Omental fat pad (tissue), 4 donors: ENCODE measurements around the gene PELI3. TPM values are rescaled to one million over a fixed set of nuclear protein-coding genes. Genes with fewer than 3 reads are reported as not detected.
A peak's percentile ranks its signal among the peaks of the same experiment; 100 is the strongest.
"Not testable (repeated sequence)": the region's sequence is repeated elsewhere in the genome, so short reads cannot be mapped to it uniquely, and the experiment has no call there.

Source experiments
- ATAC-seq: fragments of 150-250 bp; one replicate; pipeline ENCODE4 v1.9.1; 2016; ENCODE audit warnings: mild to moderate bottlenecking, moderate library complexity; ENCODE audit not compliant: low FRiP score
- DNase-seq: peaks from one replicate; pipeline ENCODE4 v3.0.0-alpha.2; 2019; ENCODE audit warnings: low spot score
- total RNA-seq, 4 donors: library from RNA; depleted of rRNA; stranded (reverse); fragments of >200 nt; gene quantifications; one replicate each; pipeline ENCODE4 v1.1.0, GENCODE V29; 2016
- TF ChIP-seq, protein P1 (sequence below), 3 donors: fragments of 450-650 bp; IDR thresholded peaks; one replicate each; pipeline ENCODE4 v1.5.1; 2016 to 2017; ENCODE audit warnings: antibody characterized with exemption in 3 of 3, mild to moderate bottlenecking in 3 of 3, moderate library complexity in 2 of 3

The PELI3 gene
- total RNA-seq, 4 donors from 2014 or later, result 9.2 to 16.3 (median 12.5) TPM

DNA sequence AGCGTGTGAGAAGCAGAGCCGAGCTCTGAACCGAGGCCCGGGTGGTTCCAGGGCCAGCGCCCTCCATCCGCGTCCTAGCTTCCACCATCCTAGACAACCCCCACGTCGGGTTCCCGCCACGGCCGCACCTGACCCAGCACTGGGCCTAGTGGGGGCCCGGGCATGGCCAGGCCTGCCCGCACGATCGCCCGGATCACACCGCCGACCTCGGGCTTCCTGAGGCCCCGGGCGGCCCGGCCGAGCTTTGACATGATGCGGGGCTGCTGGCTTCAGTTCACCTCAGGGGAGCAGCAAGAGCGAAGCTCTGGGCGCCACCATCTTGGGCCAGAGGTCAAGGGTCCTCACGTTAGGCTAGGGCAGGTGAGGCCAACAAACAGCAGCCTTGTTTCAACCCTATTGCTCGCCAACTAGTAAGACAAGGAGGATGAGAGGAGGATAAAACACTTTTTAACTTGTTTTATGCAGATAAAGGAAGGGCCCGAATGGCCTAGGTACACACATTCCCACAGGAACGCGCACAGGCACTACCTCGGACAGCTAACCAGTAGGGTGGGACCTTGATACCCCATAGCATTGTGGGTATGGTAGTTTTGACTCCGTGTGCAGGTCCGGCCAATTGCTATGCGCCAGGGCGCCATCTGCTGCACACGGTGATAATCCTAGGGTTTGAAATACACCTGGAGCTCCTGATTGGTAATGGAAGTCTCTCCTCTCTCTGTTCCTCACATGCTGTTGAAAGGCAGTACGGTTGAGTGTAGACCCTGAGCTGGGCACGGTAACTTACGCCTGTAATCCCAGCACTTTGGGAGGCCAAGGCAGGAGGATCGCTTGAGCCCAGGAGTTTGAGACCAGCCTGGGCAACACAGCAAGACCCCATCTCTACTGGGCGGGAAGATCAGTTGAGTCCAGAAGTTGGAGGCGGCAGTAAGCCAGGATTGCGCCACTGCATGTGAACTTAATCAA is 27.9 kb upstream of the PELI3 start, which contains the start of gene MRPL11:
Gene MRPL11, minus strand, starts transcription at position 345 of the 963 bp plus-strand sequence. Its CDS starts 94 bp downstream, at position 251.
- DNase-seq (peak; percentile 72), ATAC-seq (peak; percentile 97)
- TF ChIP-seq, protein P1, sequence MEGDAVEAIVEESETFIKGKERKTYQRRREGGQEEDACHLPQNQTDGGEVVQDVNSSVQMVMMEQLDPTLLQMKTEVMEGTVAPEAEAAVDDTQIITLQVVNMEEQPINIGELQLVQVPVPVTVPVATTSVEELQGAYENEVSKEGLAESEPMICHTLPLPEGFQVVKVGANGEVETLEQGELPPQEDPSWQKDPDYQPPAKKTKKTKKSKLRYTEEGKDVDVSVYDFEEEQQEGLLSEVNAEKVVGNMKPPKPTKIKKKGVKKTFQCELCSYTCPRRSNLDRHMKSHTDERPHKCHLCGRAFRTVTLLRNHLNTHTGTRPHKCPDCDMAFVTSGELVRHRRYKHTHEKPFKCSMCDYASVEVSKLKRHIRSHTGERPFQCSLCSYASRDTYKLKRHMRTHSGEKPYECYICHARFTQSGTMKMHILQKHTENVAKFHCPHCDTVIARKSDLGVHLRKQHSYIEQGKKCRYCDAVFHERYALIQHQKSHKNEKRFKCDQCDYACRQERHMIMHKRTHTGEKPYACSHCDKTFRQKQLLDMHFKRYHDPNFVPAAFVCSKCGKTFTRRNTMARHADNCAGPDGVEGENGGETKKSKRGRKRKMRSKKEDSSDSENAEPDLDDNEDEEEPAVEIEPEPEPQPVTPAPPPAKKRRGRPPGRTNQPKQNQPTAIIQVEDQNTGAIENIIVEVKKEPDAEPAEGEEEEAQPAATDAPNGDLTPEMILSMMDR (IDR thresholded peaks at IDR 0.05), result no peak

DNA sequence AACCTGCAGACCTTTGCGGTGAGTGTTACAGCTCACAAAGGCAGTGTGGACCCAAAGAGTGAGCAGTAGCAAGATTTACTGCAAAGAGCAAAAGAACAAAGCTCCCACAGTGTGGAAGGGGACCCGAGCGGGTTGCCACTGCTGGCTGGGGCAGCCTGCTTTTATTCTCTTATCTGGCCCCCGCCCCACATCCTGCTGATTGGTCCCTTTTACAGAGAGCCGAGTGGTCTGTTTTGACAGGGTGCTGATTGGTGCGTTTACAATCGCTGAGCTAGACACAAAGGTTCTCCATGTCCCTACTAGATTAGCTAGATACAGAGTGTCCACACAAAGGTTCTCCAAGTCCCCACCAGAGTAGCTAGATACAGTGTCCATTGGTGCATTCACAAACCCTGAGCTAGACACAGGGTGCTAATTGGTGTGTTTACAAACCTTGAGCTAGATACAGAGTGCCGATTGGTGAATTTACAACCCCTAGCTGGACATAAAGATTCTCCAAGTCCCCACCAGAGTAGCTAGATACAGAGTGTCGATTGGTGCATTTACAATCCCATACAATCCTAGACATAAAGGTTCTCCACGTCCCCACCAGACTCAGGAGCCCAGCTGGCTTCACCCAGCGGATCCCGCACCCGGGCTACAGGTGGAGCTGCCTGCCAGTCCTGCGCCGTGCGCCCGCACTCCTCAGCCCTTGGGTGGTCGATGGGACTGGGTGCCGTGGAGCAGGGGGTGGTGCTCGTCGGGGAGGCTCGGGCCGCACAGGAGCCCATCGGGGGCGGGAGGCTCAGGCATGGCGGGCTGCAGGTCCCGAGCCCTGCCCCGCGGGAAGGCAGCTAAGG is 26.4 kb upstream of the PELI3 start:
- not testable (repeated sequence) for DNase-seq, ATAC-seq

DNA sequence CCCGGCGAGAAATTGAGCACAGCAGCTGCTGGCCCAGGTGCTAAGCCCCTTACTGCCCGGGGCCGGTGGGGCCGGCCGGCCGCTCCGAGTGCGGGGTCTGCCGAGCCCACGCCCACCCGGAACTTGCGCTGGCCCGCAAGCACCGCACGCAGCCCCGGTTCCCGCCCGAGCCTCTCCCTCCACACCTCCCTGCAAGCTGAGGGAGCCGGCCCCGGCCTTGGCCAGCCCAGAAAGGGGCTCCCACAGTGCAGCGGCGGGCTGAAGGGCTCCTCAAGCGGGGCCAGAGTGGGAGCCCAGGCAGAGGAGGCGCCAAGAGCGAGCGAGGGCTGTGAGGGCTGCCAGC is 25.8 kb upstream of the PELI3 start:
- not testable (repeated sequence) for DNase-seq, ATAC-seq

DNA sequence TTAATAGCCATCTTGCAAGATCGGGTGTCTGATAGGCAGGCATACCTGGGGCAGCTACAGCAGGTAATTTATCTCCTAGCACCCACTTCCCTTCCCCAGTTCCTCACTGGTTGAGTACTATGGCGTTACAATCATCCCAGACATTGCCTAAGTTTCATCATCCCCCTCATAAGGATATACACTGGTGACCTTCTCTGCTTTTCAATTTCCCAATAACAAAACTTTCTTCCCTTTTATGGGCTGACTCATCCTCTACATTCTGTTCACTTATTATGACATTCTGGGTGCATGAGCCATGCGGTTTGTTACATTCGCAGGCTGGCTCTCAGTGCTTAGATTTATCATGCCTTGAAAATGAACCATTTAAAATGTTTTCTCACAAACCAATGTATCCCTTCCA is 23.1 kb upstream of the PELI3 start:
- TF ChIP-seq, protein P1 (IDR thresholded peaks at IDR 0.05), result no peak
- ATAC-seq (no peak), DNase-seq (no peak)

DNA sequence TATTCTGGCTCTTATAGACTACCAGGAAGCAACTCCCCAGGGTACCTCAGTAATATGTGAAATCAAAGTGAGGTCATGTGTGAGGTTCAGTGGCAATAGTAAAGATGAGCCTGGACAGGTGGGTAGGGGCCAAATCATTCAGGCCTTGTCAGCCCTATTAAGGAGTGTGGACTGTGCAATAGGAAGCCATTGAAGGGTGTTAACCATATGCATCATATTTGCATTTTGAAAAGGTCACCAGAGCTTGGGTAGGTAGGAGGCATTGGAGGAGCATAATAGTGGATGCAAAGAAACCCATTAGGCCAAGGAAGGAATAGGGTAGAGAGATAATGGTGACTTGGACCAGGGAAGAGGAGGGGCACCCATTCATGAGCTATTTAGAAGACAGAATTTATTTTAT is 19.7 kb upstream of the PELI3 start:
- DNase-seq (no peak), ATAC-seq (no peak)
- TF ChIP-seq, protein P1 (IDR thresholded peaks at IDR 0.05), result no peak

DNA sequence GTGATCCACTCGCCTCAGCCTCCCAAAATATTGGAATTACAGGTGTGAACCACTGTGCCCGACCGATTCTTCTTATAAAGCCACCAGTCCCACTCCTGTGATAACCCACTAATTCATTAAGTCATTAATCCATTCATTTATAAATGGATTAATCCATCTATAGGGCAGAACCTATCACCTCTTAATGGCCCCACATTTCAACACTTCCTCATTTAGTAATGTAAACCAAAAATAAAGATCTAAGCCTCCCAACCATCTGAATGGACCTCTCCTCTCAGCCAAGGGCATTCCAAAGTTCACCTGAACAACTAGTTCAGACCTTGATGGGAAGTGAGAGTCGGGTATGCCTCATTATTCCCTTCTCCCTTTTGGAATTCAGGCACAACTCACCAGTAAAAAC is 18.2 kb upstream of the PELI3 start:
- DNase-seq (no peak), ATAC-seq (no peak)
- TF ChIP-seq, protein P1 (IDR thresholded peaks at IDR 0.05), result no peak

DNA sequence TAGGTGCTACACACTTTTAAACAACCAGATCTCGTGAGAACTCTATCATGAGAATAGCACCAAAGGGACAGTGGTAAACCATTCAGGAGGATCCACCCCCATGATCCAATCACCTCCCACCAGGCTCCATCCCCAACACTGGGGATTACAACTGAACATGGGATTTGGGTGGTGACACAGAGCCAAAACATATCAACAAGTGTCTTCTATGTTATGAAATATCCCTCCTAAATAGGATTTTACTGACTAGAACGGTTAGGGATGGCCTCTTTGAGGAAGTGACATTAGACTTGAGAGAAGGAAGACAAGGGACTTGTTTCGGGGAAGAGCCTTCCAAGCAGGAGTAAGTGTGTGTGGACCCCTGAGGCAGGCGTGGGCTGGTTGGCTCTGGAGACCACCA is 16.1 kb upstream of the PELI3 start:
- DNase-seq, result no peak
- TF ChIP-seq, protein P1 (IDR thresholded peaks at IDR 0.05), result no peak
- no peak for ATAC-seq
